Peyer's patch (tissue), 4 donors: ENCODE results near the gene HTT. TPM values are rescaled to one million over a fixed set of nuclear protein-coding genes. Genes with fewer than 3 reads are reported as not detected.

Experiments
- DNase-seq, 3 donors: peaks; one replicate each; pipeline ENCODE4 v3.0.0-alpha.2; 2017 to 2019
- H3K27ac ChIP-seq, 4 donors: fragments of 200-600 bp; sonication (generic); one replicate each; pipeline ENCODE4 v1.5.1; 2016 to 2019
- H3K27me3 ChIP-seq, 2 donors: fragments of 200-600 bp; sonication (generic); one replicate each; pipeline ENCODE4 v1.5.1; 2019
- H3K36me3 ChIP-seq, 3 donors: fragments of 200-600 bp; sonication (generic); one replicate each; pipeline ENCODE4 v1.5.1; 2016 to 2019
- H3K4me1 ChIP-seq, 4 donors: fragments of 200-600 bp; sonication (generic); one replicate each; pipeline ENCODE4 v1.5.1; 2016 to 2019
- H3K4me3 ChIP-seq, 4 donors: fragments of 200-600 bp; sonication (generic); 1 replicate in 3 of 4; 2 replicates in 1 of 4; pipeline ENCODE4 v1.5.1; 2016 to 2019; ENCODE audit warnings: mild to moderate bottlenecking in 1 of 4
- H3K9me3 ChIP-seq, 4 donors: fragments of 200-600 bp; sonication (generic); one replicate each; pipeline ENCODE4 v1.5.1; 2016 to 2019; ENCODE audit warnings: mild to moderate bottlenecking in 1 of 4
- POLR2A ChIP-seq, 2 donors: fragments of 450-650 bp; IDR thresholded peaks; one replicate each; pipeline ENCODE4 v1.5.1; 2017; ENCODE audit warnings: antibody characterized with exemption in 2 of 2, mild to moderate bottlenecking in 2 of 2, moderate library complexity in 2 of 2
- total RNA-seq, 4 donors: library from RNA; depleted of rRNA; stranded (reverse); fragments of >200 nt; gene quantifications; one replicate each; pipeline ENCODE4 v1.1.0, GENCODE V29; 2016
- TF ChIP-seq, protein P1 (sequence below), 6 experiments: fragments of 450-650 bp in 4 of 6; fragments of 200-600 bp in 2 of 6; sonication (generic) in 1 of 6; IDR thresholded peaks; one replicate each; pipeline ENCODE4 v1.5.1; 2017 to 2019; ENCODE audit warnings: antibody characterized with exemption in 6 of 6, mild to moderate bottlenecking in 3 of 6, moderate library complexity in 1 of 6

HTT gene
- total RNA-seq, 4 donors from 2014 or later: 62.3 to 133 (median 113) TPM

DNA sequence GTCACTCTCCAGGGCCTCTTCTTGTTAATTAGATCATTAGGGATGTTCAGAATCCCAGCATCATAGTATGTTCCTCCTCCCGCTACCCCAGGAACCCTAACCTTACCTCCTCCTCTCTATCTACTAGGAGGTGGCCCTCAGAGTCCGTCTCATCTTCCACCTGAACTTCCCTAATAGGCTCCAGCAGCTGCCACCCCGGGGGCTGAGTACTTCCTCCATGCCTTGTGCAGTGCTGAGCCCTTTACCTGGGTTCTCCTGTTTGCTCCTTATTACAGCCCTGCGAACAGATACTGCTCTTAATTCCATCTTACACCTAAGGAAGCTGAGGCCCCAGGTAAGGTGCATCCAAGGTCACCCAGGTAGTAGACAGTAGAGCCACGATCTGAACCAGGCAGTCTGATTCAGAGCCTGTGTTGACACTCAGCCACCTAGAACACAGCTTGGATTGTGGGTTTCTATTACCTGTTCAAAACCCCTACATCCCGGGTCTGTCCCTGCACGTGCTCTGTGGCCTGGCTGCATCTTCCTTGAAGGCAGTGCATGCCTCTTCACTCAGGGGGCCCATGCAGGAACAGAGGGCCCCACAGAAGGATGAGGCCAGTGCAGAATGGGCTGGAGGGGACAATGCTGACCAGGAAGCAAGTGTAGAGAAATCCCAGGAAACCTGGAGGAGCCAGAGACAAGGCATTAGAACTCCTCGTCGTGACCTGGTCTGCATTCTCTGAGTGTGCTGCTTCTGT, 123.1 kb downstream of the HTT start:
- Histone ChIP-seq H3K27me3 (no peaks in the 10 kb centered on the region), H3K4me1 (peaks cover 0 to under 1% (median under 1%) of the 10 kb centered on the region in 4 donors), H3K4me3 (no peak overlapping the region), H3K36me3 (peaks cover 0 to 39% (median 0%) of the 10 kb centered on the region in 3 donors), H3K9me3 (no peaks in the 10 kb centered on the region), H3K27ac (no peak overlapping the region)
- no peak for DNase-seq
- TF ChIP-seq POLR2A (IDR thresholded peaks at IDR 0.05): no peak
- TF ChIP-seq, protein P1, sequence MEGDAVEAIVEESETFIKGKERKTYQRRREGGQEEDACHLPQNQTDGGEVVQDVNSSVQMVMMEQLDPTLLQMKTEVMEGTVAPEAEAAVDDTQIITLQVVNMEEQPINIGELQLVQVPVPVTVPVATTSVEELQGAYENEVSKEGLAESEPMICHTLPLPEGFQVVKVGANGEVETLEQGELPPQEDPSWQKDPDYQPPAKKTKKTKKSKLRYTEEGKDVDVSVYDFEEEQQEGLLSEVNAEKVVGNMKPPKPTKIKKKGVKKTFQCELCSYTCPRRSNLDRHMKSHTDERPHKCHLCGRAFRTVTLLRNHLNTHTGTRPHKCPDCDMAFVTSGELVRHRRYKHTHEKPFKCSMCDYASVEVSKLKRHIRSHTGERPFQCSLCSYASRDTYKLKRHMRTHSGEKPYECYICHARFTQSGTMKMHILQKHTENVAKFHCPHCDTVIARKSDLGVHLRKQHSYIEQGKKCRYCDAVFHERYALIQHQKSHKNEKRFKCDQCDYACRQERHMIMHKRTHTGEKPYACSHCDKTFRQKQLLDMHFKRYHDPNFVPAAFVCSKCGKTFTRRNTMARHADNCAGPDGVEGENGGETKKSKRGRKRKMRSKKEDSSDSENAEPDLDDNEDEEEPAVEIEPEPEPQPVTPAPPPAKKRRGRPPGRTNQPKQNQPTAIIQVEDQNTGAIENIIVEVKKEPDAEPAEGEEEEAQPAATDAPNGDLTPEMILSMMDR (IDR thresholded peaks at IDR 0.05): no peak

DNA sequence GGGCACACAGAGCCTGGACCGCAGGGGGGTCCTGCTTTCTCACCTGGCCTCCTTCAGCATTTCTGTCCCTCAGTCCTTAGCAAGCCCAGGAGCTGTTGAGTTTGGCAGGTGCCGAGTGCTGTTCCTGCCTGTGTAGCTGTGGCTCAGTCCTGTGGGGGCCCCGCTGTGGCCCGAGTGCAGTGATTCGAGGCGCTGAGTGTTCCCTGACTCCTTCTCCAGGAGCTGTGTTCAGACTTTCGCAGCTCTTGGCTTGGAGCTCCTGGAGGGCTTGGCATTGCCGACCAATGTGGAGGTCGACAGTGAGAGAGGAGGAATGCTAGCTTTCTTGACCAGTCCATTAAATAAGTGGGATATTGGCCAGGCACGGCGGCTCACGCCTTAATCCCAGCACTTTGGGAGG, 124.4 kb downstream of the HTT start:
- Histone ChIP-seq H3K9me3 (no peaks in the 10 kb centered on the region), H3K36me3 (peaks cover 0 to 39% (median 0%) of the 10 kb centered on the region in 3 donors), H3K27ac (no peak overlapping the region), H3K4me1 (peaks cover 0 to 8% (median 7%) of the 10 kb centered on the region in 4 donors), H3K27me3 (no peaks in the 10 kb centered on the region), H3K4me3 (no peak overlapping the region)
- no peak for DNase-seq
- TF ChIP-seq, protein P1 (IDR thresholded peaks at IDR 0.05): no peak

DNA sequence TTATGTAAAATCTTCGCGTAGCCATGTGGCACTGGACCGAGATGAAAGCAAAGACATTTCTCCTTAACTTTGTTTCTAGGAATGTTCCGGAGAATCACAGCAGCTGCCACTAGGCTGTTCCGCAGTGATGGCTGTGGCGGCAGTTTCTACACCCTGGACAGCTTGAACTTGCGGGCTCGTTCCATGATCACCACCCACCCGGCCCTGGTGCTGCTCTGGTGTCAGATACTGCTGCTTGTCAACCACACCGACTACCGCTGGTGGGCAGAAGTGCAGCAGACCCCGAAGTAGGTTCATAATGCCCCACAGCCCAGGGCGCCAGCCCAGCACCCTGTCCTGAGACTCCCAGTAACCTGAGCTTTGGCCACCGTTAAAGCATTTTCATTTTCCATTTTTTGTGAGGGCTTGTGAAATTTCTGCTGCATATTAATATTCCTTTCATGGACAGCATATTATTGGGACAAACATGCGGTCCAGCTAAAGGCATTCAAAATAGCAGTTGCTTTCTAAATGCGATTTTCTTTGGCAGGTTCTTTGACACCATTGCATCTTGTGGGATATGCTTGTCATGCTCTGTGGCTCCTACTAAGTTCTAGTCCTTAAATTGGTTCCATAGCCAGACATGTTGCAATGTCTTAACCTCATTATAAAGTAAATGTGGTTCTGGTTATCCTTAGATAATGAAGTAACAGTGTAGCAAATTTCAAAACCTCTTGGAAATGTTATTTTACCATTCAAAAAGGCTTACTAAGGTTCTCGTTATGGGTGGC, 125.4 kb downstream of the HTT start:
- Histone ChIP-seq H3K9me3 (no peaks in the 10 kb centered on the region), H3K4me1 (peaks cover 0 to 10% (median 7%) of the 10 kb centered on the region in 4 donors), H3K27me3 (no peaks in the 10 kb centered on the region), H3K36me3 (peaks cover 0 to 39% (median 0%) of the 10 kb centered on the region in 3 donors), H3K27ac (no peak overlapping the region), H3K4me3 (no peak overlapping the region)
- DNase-seq: no peak
- TF ChIP-seq, protein P1 (IDR thresholded peaks at IDR 0.05): no peak
- TF ChIP-seq POLR2A (IDR thresholded peaks at IDR 0.05): no peak

DNA sequence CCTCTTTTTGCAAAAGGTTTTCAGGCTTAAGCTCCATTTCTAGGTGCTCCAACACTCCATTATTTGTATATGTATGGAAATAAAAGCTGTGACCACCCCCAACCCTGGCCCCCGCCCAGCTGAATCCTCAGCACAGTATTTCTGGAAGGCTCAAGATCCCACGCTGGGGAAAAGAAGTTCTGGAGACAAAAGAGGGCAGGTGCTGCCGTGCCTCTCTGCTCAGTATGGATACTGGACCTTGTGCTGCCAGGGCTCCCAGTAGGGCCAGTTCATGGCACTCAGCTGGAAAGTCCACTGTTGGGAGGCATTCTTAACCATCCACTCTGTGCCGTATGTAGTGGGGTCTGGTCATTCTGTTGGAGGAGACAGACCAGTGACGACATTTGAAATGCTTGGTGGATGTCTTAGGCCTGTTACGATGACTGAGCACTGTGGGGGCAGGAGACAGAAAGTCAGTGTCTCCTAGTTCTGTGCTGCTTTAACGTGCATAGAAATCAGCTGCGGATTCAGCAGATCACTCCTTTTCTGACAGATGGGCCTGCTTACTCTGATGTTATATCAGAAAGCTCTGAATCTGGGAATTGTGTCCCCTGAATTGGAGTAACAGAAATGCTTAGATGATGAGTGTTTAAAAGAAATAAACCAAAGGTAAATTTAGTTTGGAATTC, 126.1 kb downstream of the HTT start:
- no peak for DNase-seq
- H3K4me1 ChIP-seq: peaks cover 0 to 10% (median 7%) of the 10 kb centered on the region in 4 donors
- H3K27me3 ChIP-seq: no peaks in the 10 kb centered on the region
- H3K4me3 ChIP-seq: no peak overlapping the region
- peaks cover 0 to 33% (median 0%) of the 10 kb centered on the region in 3 donors for H3K36me3 ChIP-seq
- TF ChIP-seq, protein P1 (IDR thresholded peaks at IDR 0.05): no peak
- TF ChIP-seq POLR2A (IDR thresholded peaks at IDR 0.05): no peak
- no peak overlapping the region for H3K27ac ChIP-seq
- H3K9me3 ChIP-seq: no peaks in the 10 kb centered on the region
